Right cardiac atrium (tissue), 5 donors: Measurements from ENCODE around the gene RAET1E. TPM values are rescaled to one million over a fixed set of nuclear protein-coding genes. Genes with fewer than 3 reads are reported as not detected.
"Not testable (repeated sequence)": the region's sequence is repeated elsewhere in the genome, so short reads cannot be mapped to it uniquely, and the experiment has no call there.

Source experiments
- ATAC-seq, 2 donors: fragments of 200-7000 bp; cut with Tn5 transposase; one replicate each; pipeline versions ENCODE4 v1.8.0 to v1.9.1; 2020; ENCODE audit warnings: moderate library complexity in 2 of 2, mild to moderate bottlenecking in 1 of 2
- DNase-seq, 3 donors: peaks; one replicate each; pipeline ENCODE4 v3.0.0-alpha.2; 2020
- H3K27ac ChIP-seq: one replicate; pipeline ENCODE4 v1.5.1; 2013; ENCODE audit warnings: mild to moderate bottlenecking, low read length, control low read depth, moderate library complexity
- H3K27me3 ChIP-seq: one replicate; pipeline ENCODE4 v1.6.1; 2013; ENCODE audit not compliant: control insufficient read depth, insufficient read depth
- H3K4me1 ChIP-seq: one replicate; pipeline ENCODE4 v1.6.1; 2013; ENCODE audit warnings: low read length; ENCODE audit not compliant: control insufficient read depth, insufficient read depth
- H3K4me3 ChIP-seq: one replicate; pipeline ENCODE4 v1.5.1; 2013; ENCODE audit warnings: low read length, control low read depth
- H3K9me3 ChIP-seq: one replicate; pipeline ENCODE4 v1.6.1; 2013; ENCODE audit warnings: low read length; ENCODE audit not compliant: control insufficient read depth
- WGBS: extraction: QIAGEN DNeasy Blood & Tissue Kit; methylation state at CpG from one replicate; pipeline ENCODE4 v1.1.7; 2013; 5-methylcytosine and 5-hydroxymethylcytosine counted together
- intact Hi-C, 4 donors: fragments of 100-400 bp; cut with DNase I; formaldehyde crosslinking; loops; one replicate each; pipeline versions ENCODE4 v1.11.0 to v1.14.0; 2022 to 2023
- polyA plus RNA-seq: library from polyadenylated mRNA; stranded (reverse); fragments of 200-250 nt; gene quantifications from one replicate; pipeline ENCODE4 v1.2.3, GENCODE V29; 2013
- total RNA-seq, 4 donors: library from RNA; stranded (reverse); fragmentation: NEBNext Ultra II Directional; extraction: Animal tissue kit (Norgen Biotek cat#: 25700); gene quantifications; one replicate each; pipeline ENCODE4 v1.2.1, GENCODE V29; 2021
- donor health status: healthy with polysubstance abuse.
- donor health status: DM: no; HTN: yes; CAD: no.
- donor health status: DM: no; HTN: no; CAD: no.
- donor health status: DM: no; HTN: yes; CAD: no; lungs with severe emphysema.
- donor health status: DM: yes; HTN: yes; CAD: no.

RAET1E gene
- total and polyA plus RNA-seq, 5 donors = 0.17 to 0.45 (median 0.41) TPM

DNA sequence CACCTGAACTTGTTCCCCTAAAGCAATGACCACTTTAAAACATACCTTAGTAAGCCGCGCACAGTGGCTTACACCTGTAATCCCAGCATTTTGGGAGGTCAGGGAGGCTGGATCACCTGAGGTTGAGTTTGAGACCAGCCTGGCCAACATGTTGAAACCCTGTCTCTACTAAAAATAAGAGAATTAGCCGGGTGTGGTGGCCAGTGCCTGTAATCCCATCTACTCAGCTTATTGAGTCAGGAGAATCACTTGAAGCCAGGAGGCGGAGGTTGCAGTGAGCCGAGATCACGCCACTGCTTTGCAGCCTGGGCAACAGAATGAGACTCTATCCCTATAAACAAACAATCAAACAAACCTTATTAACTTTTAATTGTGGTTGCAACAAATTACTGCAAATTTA, 1.6 kb upstream of the RAET1E start:
- H3K9me3 ChIP-seq = no peaks in the 10 kb centered on the region
- WGBS = 84% methylated on average over 6 of the region's 6 CpGs
- peaks cover 22% of the 10 kb centered on the region for H3K4me1 ChIP-seq
- no peak overlapping the region for H3K27ac ChIP-seq
- H3K4me3 ChIP-seq = no peak overlapping the region
- H3K27me3 ChIP-seq = no peaks in the 10 kb centered on the region
- no peak for DNase-seq
- intact Hi-C loops = no loop called here
- no peak for ATAC-seq

DNA sequence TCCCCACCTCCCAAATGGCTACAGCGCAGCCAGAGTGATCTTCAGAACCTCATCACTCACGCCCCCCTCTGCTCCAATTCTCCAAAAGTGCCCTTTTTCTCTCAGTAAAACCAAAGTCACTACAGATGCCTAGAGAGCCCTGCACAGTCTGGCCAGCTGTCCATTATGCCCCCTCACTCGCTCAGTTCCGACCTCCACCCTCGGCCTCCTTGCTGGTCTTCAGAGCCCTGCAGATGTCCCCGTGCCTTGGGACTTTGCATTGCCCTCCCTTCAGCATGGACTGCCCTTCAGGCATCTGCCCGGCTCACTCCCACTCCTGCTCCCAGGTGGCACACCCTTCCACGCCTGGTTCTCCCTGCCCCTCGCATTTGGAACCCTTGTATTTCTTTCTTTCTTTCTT, 1.1 kb upstream of the RAET1E start:
- Histone ChIP-seq H3K27me3 (no peaks in the 10 kb centered on the region), H3K27ac (no peak overlapping the region), H3K4me1 (peaks cover 22% of the 10 kb centered on the region), H3K9me3 (no peaks in the 10 kb centered on the region), H3K4me3 (no peak overlapping the region)
- DNase-seq (peak in 1 of 3 donors; percentile 16), ATAC-seq (no peak)
- intact Hi-C loops = no loop called here
- 96% methylated on average over 9 of the region's 9 CpGs for WGBS

DNA sequence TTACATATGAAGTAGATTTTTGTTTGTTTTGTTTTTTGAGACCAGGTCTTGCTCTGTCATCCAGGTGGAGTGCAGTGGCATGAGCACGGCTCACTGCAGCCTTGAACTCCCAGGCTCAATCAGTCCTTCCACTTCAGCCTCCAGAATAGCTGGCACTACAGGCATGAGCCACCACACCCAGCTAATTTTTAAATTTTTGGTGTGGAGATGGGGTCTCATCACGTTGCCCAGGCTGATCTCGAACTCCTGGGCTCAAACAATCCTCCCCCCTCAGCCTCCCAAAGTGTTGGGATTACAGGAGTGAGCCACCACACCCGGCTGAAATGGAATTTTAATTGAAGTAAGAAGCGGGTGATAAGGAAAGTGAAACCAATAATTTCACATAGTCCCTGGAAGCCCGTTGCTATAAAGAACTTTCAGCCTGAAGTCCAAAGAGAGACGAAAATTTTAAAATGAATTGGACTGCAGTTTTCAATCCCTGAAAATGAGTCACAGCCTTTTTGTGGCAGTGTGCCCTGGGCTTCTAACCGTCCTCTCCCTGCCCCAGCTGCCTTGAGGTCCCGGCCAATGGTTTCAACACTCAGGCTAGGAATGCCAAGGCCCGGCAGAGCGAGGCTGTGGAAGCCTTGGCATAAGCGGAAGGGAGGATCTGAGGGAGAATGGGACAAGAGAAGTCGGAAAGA, 757 bp downstream of the RAET1E start:
- peak; percentile 91 to 95 (median 91) for DNase-seq
- WGBS = 47% methylated on average over 13 of the region's 13 CpGs
- Histone ChIP-seq H3K27ac (peak overlapping the region; percentile 66), H3K4me1 (peaks cover 22% of the 10 kb centered on the region), H3K27me3 (no peaks in the 10 kb centered on the region), H3K4me3 (no peak overlapping the region), H3K9me3 (no peaks in the 10 kb centered on the region)
- peak; percentile 88 to 90 for ATAC-seq
- intact Hi-C loops = no loop called here

DNA sequence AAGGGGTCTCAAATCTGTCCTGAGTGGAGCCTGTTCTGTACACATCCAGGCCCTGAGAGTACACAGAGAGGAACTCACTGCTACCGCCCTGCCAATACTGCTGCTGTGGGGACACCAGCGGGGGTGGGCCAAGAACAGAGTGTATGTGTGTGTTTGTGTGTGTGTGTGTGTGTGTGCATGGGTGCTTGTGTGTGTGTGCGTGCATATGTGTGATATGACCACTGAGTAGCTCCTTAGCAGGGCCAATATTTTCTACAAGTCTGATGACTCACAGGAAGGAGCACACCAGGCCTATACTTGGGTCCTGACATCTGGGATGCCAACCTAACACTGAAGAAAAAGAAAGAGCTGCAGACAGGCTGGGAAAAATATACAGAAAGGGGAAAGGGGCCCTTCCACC, 1.4 kb downstream of the RAET1E start:
- no peak overlapping the region for H3K4me3 ChIP-seq
- 82% methylated on average over 3 of the region's 3 CpGs for WGBS
- peak in 1 of 3 donors; percentile 62 for DNase-seq

DNA sequence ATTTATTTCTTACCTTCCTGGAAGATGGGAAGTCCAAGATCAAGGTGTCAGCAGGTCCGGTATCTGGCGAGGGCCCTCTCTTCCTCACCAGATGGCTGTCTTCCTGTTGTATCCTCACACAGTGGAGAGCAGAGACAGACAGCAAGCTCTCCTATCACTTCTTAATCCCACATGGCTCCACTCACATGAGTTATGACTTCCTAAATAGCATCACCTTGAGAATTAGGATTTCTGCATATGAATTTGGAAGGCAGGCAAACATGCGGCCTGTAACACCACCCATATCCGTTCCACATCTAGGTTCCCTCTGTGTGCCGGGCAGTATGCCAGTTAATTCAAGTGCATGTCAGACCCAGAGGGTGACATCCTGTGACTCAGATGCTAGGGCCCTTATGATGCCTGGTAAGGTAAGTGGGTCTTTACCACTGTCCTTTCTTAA, 2.1 kb downstream of the RAET1E start:
- intact Hi-C loops = no loop called here

More for the DNA sequence above, 1.4 kb downstream of the RAET1E start:
- Histone ChIP-seq H3K27ac (peak overlapping the region; percentile 66), H3K27me3 (no peaks in the 10 kb centered on the region), H3K9me3 (no peaks in the 10 kb centered on the region), H3K4me1 (peaks cover 22% of the 10 kb centered on the region)
- intact Hi-C loops = no loop called here
- ATAC-seq = peak in 1 of 2 donors; percentile 11

DNA sequence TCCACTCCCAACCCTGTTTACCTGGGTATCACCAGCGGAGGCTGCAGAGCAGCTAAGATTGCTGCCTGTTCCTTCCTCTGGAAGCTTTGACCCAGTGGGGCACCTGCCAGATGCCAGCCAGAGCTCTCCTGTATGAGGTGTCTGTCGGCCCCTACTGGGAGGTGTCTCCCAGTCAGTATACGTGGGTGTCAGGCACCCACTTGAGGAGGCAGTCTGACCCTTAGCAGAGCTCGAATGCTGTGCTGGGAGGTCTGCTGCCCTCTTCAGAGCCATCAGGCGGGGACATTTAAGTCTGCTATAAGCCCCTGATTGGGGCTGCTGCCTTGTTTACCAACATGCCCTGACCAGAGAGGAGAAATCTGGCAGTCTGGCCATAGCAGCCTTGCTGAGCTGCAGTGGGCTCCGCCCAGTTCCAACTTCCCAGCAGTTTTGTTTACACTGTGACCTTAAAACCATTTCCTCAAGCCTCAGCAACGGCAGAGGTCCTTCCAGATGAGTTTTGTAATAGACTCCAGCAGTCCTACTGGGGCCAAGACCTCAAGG, 2.8 kb downstream of the RAET1E start:
- Histone ChIP-seq H3K27me3 (no peaks in the 10 kb centered on the region), H3K9me3 (no peaks in the 10 kb centered on the region), H3K4me3 (no peak overlapping the region), H3K27ac (peak overlapping the region; percentile 86), H3K4me1 (peaks cover 22% of the 10 kb centered on the region)
- intact Hi-C loops = no loop called here
- WGBS = 41% methylated on average over 7 of the region's 7 CpGs
- peak; percentile 87 to 88 for ATAC-seq
- peak; percentile 77 to 89 (median 83) for DNase-seq

More for the DNA sequence above, 2.1 kb downstream of the RAET1E start:
- Histone ChIP-seq H3K27me3 (no peaks in the 10 kb centered on the region), H3K27ac (peak overlapping the region; percentile 82), H3K4me3 (no peak overlapping the region), H3K4me1 (peaks cover 22% of the 10 kb centered on the region), H3K9me3 (no peaks in the 10 kb centered on the region)
- DNase-seq (peak; percentile 68 to 74 (median 70)), ATAC-seq (peak; percentile 64 to 87)
- WGBS = 29% methylated on average over 5 of the region's 5 CpGs

DNA sequence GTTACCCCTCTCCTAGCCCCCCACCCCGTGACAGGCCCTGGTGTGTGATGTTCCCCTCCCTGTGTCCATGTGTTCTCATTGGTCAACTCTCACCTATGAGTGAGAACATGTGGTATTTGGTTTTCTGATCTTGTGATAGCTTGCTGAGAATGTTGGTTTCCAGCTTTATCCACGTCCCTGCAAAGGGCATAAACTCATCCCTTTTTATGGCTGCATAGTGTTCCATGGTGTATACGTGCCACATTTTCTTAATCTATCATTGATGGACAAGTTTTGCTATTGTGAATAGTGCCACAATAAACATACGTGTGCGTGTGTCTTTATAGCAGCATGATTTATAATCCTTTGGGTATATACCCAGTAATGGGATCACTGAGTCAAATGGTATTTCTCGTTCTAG, 6.0 kb downstream of the RAET1E start:
- 76% methylated on average over 6 of the region's 6 CpGs for WGBS
- intact Hi-C loops, H3K4me3 ChIP-seq, H3K27me3 ChIP-seq, DNase-seq, H3K9me3 ChIP-seq, ATAC-seq, H3K27ac ChIP-seq: not testable (repeated sequence)
- peaks cover 17% of the 10 kb centered on the region for H3K4me1 ChIP-seq

DNA sequence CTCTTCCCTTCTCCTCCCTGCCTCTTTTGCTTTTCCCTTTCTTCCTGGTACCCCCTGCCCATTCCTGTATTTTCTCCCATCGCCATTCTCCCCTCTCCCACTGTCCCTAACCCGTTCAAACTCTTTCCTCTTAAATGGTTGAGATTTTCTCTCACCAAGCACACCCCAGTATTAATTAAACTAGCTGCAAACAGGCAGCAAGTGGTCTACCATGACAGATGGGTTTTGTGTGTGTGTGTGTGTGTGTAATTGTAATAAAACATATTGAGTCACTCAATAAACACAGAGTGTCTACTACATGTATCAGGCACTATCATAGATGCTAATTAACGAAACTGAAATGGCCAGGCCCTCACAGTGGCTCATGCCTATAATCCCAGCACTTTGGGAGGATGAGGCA, 6.7 kb downstream of the RAET1E start:
- Histone ChIP-seq H3K27ac (no peak overlapping the region), H3K9me3 (no peaks in the 10 kb centered on the region), H3K4me1 (peaks cover 11% of the 10 kb centered on the region), H3K4me3 (no peak overlapping the region), H3K27me3 (no peaks in the 10 kb centered on the region)
- 85% methylated on average over 3 of the region's 3 CpGs for WGBS
- no peak for ATAC-seq
- DNase-seq = no peak
- intact Hi-C loops = no loop called here

DNA sequence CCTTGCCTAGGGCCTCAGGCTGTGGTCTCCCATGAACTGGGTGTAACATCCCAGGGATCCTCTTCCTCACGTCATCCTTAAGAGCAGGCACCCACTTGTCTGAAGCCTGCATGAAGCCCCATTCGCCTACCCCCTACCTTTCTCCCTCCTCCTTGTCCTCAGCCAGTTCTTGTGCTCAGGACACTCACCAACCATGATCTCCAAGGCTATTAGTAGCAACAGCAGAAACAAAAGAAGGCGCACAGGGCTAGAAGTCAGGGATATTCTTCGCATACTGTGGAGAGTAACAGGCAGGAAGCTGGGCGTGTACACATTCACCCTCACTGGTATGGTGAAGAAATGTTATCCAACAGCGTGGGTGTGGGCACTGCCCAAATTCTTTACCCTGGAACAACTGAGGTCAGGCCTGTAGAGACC, 7.3 kb downstream of the RAET1E start:
- no peak overlapping the region for H3K27ac ChIP-seq
- WGBS = 68% methylated on average over 6 of the region's 6 CpGs
- ATAC-seq = peak in 1 of 2 donors; percentile 49
- no peaks in the 10 kb centered on the region for H3K27me3 ChIP-seq
- peaks cover 6% of the 10 kb centered on the region for H3K4me1 ChIP-seq
- no peak overlapping the region for H3K4me3 ChIP-seq
- intact Hi-C loops = no loop called here
- DNase-seq = no peak
- H3K9me3 ChIP-seq = no peaks in the 10 kb centered on the region

DNA sequence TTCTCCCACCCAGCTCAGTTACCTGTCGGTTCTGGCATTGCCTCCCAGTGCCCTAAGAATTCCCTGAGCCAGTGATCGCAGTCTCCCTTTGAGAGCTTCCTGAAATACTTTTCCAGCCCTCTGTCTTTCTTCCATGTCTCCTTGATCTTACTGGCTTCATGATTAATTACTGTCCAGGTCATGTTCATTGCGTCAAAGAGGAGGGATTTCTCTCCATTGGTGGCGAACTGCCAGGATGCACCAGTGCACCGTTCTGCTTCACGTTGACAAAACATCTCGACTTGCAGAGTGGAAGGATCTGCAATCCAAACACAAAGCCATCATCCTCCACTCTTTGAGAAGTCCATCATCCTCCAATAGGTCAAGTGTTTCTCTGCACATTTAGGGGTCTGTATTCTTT, 8.6 kb downstream of the RAET1E start:
- ATAC-seq (no peak), DNase-seq (no peak)
- Histone ChIP-seq H3K27me3 (no peaks in the 10 kb centered on the region), H3K27ac (no peak overlapping the region), H3K4me3 (no peak overlapping the region), H3K9me3 (no peaks in the 10 kb centered on the region), H3K4me1 (no peaks in the 10 kb centered on the region)
- WGBS = 81% methylated on average over 7 of the region's 7 CpGs
- intact Hi-C loops = no loop called here

DNA sequence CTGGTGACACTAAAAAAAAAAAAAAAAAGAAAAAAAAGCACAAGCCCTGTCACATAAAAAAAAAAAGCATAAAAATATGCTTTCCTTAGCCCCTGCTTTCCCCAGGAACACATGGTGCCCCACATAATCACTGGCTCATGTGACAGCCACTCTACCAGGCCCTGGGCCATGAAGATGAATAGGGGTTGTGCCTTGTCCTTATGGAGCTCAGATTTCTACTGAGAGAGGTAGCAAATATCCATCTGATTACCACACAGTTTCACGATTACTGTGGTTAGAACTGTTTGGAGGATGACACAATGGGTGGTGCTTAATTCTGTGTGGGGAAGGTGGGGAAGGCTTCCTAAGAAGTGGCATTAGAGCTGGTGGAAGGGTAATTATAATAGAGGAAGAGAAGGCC, 9.3 kb downstream of the RAET1E start:
- no peaks in the 10 kb centered on the region for H3K4me1 ChIP-seq
- ATAC-seq (no peak), DNase-seq (no peak)
- H3K27ac ChIP-seq = no peak overlapping the region
- no peak overlapping the region for H3K4me3 ChIP-seq
- H3K9me3 ChIP-seq = no peaks in the 10 kb centered on the region
- intact Hi-C loops = no loop called here
- H3K27me3 ChIP-seq = no peaks in the 10 kb centered on the region
- 59% methylated on average over 1 of the region's 1 CpG for WGBS
